ENCODE results near the gene TMEM135. TPM values are rescaled to one million over a fixed set of nuclear protein-coding genes. Genes with fewer than 3 reads are reported as not detected.
"Not testable (repeated sequence)": the region's sequence is repeated elsewhere in the genome, so short reads cannot be mapped to it uniquely, and the experiment has no call there.

Gene TMEM135
- total RNA-seq, 2 donors from 2014 or later: 23.9 to 25.3 TPM

GRCh38 chr11:87284306-87284705 is 246.6 kb downstream of the TMEM135 start:
- Mint-ChIP-seq H3K27ac (no peak overlapping the region), H3K4me1 (no peaks in the 10 kb centered on the region), H3K4me3 (no peak overlapping the region), H3K36me3 (ENCODE audit: low read depth) (no peaks in the 10 kb centered on the region), H3K27me3 (no peaks in the 10 kb centered on the region)
- ATAC-seq (no peak), DNase-seq (no peak)
- H3K9me3 ChIP-seq (ENCODE audit: control insufficient read depth, low read length, poor library complexity, severe bottlenecking): no peaks in the 10 kb centered on the region

GRCh38 chr11:87285674-87286073 is 247.9 kb downstream of the TMEM135 start:
- not testable (repeated sequence) for ATAC-seq; H3K9me3 ChIP-seq (ENCODE audit: control insufficient read depth, low read length, poor library complexity, severe bottlenecking); H3K27ac Mint-ChIP-seq; DNase-seq; H3K27me3 Mint-ChIP-seq; H3K4me3 Mint-ChIP-seq; H3K36me3 Mint-ChIP-seq (ENCODE audit: low read depth); H3K4me1 Mint-ChIP-seq

- ATAC-seq (no peak), DNase-seq (no peak)
- Mint-ChIP-seq H3K4me1 (no peaks in the 10 kb centered on the region), H3K27me3 (no peaks in the 10 kb centered on the region), H3K4me3 (no peak overlapping the region), H3K36me3 (ENCODE audit: low read depth) (no peaks in the 10 kb centered on the region), H3K27ac (no peak overlapping the region)
- no peaks in the 10 kb centered on the region for H3K9me3 ChIP-seq (ENCODE audit: control insufficient read depth, low read length, poor library complexity, severe bottlenecking)
Observed at GRCh38 chr11:87286338-87286737, 248.6 kb downstream of the TMEM135 start.

GRCh38 chr11:87290304-87290922 is 252.7 kb downstream of the TMEM135 start:
- Mint-ChIP-seq H3K4me3 (no peak overlapping the region), H3K36me3 (ENCODE audit: low read depth) (no peaks in the 10 kb centered on the region), H3K4me1 (no peaks in the 10 kb centered on the region), H3K27me3 (no peaks in the 10 kb centered on the region), H3K27ac (no peak overlapping the region)
- DNase-seq (no peak), ATAC-seq (no peak)
- no peaks in the 10 kb centered on the region for H3K9me3 ChIP-seq (ENCODE audit: control insufficient read depth, low read length, poor library complexity, severe bottlenecking)

GRCh38 chr11:87292598-87292997 is 254.9 kb downstream of the TMEM135 start:
- no peaks in the 10 kb centered on the region for H3K9me3 ChIP-seq (ENCODE audit: control insufficient read depth, low read length, poor library complexity, severe bottlenecking)
- peak overlapping the region; percentile 84 for H3K27ac Mint-ChIP-seq
- no peaks in the 10 kb centered on the region for H3K4me1 Mint-ChIP-seq
- ATAC-seq (no peak), DNase-seq (no peak)
- peaks cover 4% of the 10 kb centered on the region for H3K36me3 Mint-ChIP-seq (ENCODE audit: low read depth)
- H3K4me3 Mint-ChIP-seq: no peak overlapping the region
- no peaks in the 10 kb centered on the region for H3K27me3 Mint-ChIP-seq

GRCh38 chr11:87295237-87295636 is 257.5 kb downstream of the TMEM135 start:
- no peak for ATAC-seq

GRCh38 chr11:87296627-87297026 is 258.9 kb downstream of the TMEM135 start:
- H3K4me3 Mint-ChIP-seq: no peak overlapping the region
- no peak for DNase-seq
- ATAC-seq: no peak
- no peaks in the 10 kb centered on the region for H3K9me3 ChIP-seq (ENCODE audit: control insufficient read depth, low read length, poor library complexity, severe bottlenecking)
- H3K4me1 Mint-ChIP-seq: peaks cover 6% of the 10 kb centered on the region
- no peaks in the 10 kb centered on the region for H3K27me3 Mint-ChIP-seq
- peaks cover 4% of the 10 kb centered on the region for H3K36me3 Mint-ChIP-seq (ENCODE audit: low read depth)
- H3K27ac Mint-ChIP-seq: no peak overlapping the region

More at GRCh38 chr11:87295237-87295636, 257.5 kb downstream of the TMEM135 start:
- no peaks in the 10 kb centered on the region for H3K9me3 ChIP-seq (ENCODE audit: control insufficient read depth, low read length, poor library complexity, severe bottlenecking)
- Mint-ChIP-seq H3K27me3 (no peaks in the 10 kb centered on the region), H3K36me3 (ENCODE audit: low read depth) (peaks cover 4% of the 10 kb centered on the region), H3K27ac (no peak overlapping the region), H3K4me1 (peaks cover 6% of the 10 kb centered on the region), H3K4me3 (no peak overlapping the region)
- no peak for DNase-seq

GRCh38 chr11:87298155-87298554 is 260.4 kb downstream of the TMEM135 start:
- Mint-ChIP-seq H3K36me3 (ENCODE audit: low read depth) (peaks cover 7% of the 10 kb centered on the region), H3K4me1 (peaks cover 6% of the 10 kb centered on the region), H3K27me3 (no peaks in the 10 kb centered on the region), H3K27ac (peak overlapping the region; percentile 32), H3K4me3 (no peak overlapping the region)
- ATAC-seq: no peak
- no peak for DNase-seq
- no peaks in the 10 kb centered on the region for H3K9me3 ChIP-seq (ENCODE audit: control insufficient read depth, low read length, poor library complexity, severe bottlenecking)

GRCh38 chr11:87299041-87299481 is 261.3 kb downstream of the TMEM135 start:
- H3K36me3 Mint-ChIP-seq (ENCODE audit: low read depth): peaks cover 7% of the 10 kb centered on the region
- no peak overlapping the region for H3K27ac Mint-ChIP-seq
- H3K4me1 Mint-ChIP-seq: peaks cover 6% of the 10 kb centered on the region
- ATAC-seq (no peak), DNase-seq (no peak)
- H3K9me3 ChIP-seq (ENCODE audit: control insufficient read depth, low read length, poor library complexity, severe bottlenecking): no peaks in the 10 kb centered on the region
- H3K4me3 Mint-ChIP-seq: no peak overlapping the region
- no peaks in the 10 kb centered on the region for H3K27me3 Mint-ChIP-seq

GRCh38 chr11:87300640-87301380 is 263.1 kb downstream of the TMEM135 start:
- Mint-ChIP-seq H3K27me3 (no peaks in the 10 kb centered on the region), H3K4me1 (peaks cover 6% of the 10 kb centered on the region), H3K36me3 (ENCODE audit: low read depth) (peaks cover 7% of the 10 kb centered on the region), H3K27ac (no peak overlapping the region), H3K4me3 (no peak overlapping the region)
- ATAC-seq (no peak), DNase-seq (no peak)
- no peaks in the 10 kb centered on the region for H3K9me3 ChIP-seq (ENCODE audit: control insufficient read depth, low read length, poor library complexity, severe bottlenecking)

GRCh38 chr11:87301785-87302540 is 264.2 kb downstream of the TMEM135 start:
- H3K9me3 ChIP-seq (ENCODE audit: control insufficient read depth, low read length, poor library complexity, severe bottlenecking): no peaks in the 10 kb centered on the region
- no peaks in the 10 kb centered on the region for H3K27me3 Mint-ChIP-seq
- peaks cover 2% of the 10 kb centered on the region for H3K36me3 Mint-ChIP-seq (ENCODE audit: low read depth)
- H3K4me1 Mint-ChIP-seq: peaks cover 6% of the 10 kb centered on the region
- DNase-seq: no peak
- no peak overlapping the region for H3K4me3 Mint-ChIP-seq
- H3K27ac Mint-ChIP-seq: no peak overlapping the region
- no peak for ATAC-seq

GRCh38 chr11:87304412-87304811 is 266.7 kb downstream of the TMEM135 start:
- Mint-ChIP-seq H3K4me1 (peaks cover 2% of the 10 kb centered on the region), H3K27ac (no peak overlapping the region), H3K27me3 (no peaks in the 10 kb centered on the region), H3K4me3 (no peak overlapping the region), H3K36me3 (ENCODE audit: low read depth) (peaks cover 2% of the 10 kb centered on the region)
- no peak for ATAC-seq
- DNase-seq: no peak
- no peaks in the 10 kb centered on the region for H3K9me3 ChIP-seq (ENCODE audit: control insufficient read depth, low read length, poor library complexity, severe bottlenecking)

- H3K27me3 Mint-ChIP-seq: no peaks in the 10 kb centered on the region
Observed at GRCh38 chr11:87306262-87306851, 268.6 kb downstream of the TMEM135 start.

More at GRCh38 chr11:87306262-87306851, 268.6 kb downstream of the TMEM135 start:
- Mint-ChIP-seq H3K36me3 (ENCODE audit: low read depth) (peaks cover 2% of the 10 kb centered on the region), H3K4me3 (no peak overlapping the region), H3K27ac (no peak overlapping the region), H3K4me1 (no peaks in the 10 kb centered on the region)
- no peaks in the 10 kb centered on the region for H3K9me3 ChIP-seq (ENCODE audit: control insufficient read depth, low read length, poor library complexity, severe bottlenecking)
- no peak for DNase-seq
- no peak for ATAC-seq

All from T-helper 17 cell (primary cell).